Osteoblast (primary cell): Measurements from ENCODE around the gene BPIFB2. TPM values are rescaled to one million over a fixed set of nuclear protein-coding genes. Genes with fewer than 3 reads are reported as not detected.

Experiments used
- DNase-seq: peaks from one replicate; pipeline ENCODE4 v3.0.0; 2011; ENCODE audit warnings: low spot score, mixed read lengths; ENCODE audit not compliant: insufficient read length; ENCODE audit errors: missing footprints
- H2AFZ ChIP-seq: 2 replicates; pipeline ENCODE4 v1.6.0; 2011; ENCODE audit warnings: mild to moderate bottlenecking, low read length
- H3K27ac ChIP-seq: 2 replicates; pipeline ENCODE4 v1.5.1; 2011; ENCODE audit warnings: mild to moderate bottlenecking, low read depth, low read length, moderate library complexity
- H3K27me3 ChIP-seq: 2 replicates; pipeline ENCODE4 v1.6.0; 2012; ENCODE audit warnings: mild to moderate bottlenecking, control low read depth, inconsistent platforms, low read length, moderate library complexity; ENCODE audit not compliant: insufficient read depth
- H3K36me3 ChIP-seq: 2 replicates; pipeline ENCODE4 v1.5.1; 2011; ENCODE audit warnings: mild to moderate bottlenecking, low read length, control low read depth, moderate library complexity; ENCODE audit not compliant: insufficient read depth
- H3K4me1 ChIP-seq: 2 replicates; pipeline ENCODE4 v1.5.1; 2011; ENCODE audit warnings: mild to moderate bottlenecking, low read length, control low read depth, moderate library complexity; ENCODE audit not compliant: insufficient read depth
- H3K4me2 ChIP-seq: 2 replicates; pipeline ENCODE4 v1.6.0; 2011; ENCODE audit warnings: mild to moderate bottlenecking, low read length; ENCODE audit not compliant: insufficient read depth
- H3K4me3 ChIP-seq: fragments of 200-600 bp; sonication (generic); 3 replicates; pipeline ENCODE4 v1.5.1; 2012; ENCODE audit warnings: mild to moderate bottlenecking, low read length, inconsistent platforms; ENCODE audit not compliant: insufficient read depth
- H3K79me2 ChIP-seq: 2 replicates; pipeline ENCODE4 v1.6.0; 2012; ENCODE audit warnings: mild to moderate bottlenecking, low read length, control low read depth, inconsistent platforms; ENCODE audit not compliant: insufficient read depth
- H3K9me3 ChIP-seq: 2 replicates; pipeline ENCODE4 v1.5.1; 2011; ENCODE audit warnings: low read depth, low read length, control low read depth
- H4K20me1 ChIP-seq: 2 replicates; pipeline ENCODE4 v1.6.0; 2012; ENCODE audit warnings: mild to moderate bottlenecking, low read length, control low read depth; ENCODE audit not compliant: insufficient read depth
- total RNA-seq: library from RNA; depleted of rRNA; stranded (reverse); fragments of >200 nt; gene quantifications from 2 replicates; pipeline ENCODE4 v1.2.3, GENCODE V29; 2012
- TF ChIP-seq, protein P1 (sequence below): IDR thresholded peaks from 2 replicates; pipeline ENCODE4 v1.5.1; 2011; ENCODE audit warnings: mild to moderate bottlenecking, low read depth, low read length, moderate library complexity; ENCODE audit errors: extremely low read depth

Gene BPIFB2
- total RNA-seq, 1 donor: not detected

DNA sequence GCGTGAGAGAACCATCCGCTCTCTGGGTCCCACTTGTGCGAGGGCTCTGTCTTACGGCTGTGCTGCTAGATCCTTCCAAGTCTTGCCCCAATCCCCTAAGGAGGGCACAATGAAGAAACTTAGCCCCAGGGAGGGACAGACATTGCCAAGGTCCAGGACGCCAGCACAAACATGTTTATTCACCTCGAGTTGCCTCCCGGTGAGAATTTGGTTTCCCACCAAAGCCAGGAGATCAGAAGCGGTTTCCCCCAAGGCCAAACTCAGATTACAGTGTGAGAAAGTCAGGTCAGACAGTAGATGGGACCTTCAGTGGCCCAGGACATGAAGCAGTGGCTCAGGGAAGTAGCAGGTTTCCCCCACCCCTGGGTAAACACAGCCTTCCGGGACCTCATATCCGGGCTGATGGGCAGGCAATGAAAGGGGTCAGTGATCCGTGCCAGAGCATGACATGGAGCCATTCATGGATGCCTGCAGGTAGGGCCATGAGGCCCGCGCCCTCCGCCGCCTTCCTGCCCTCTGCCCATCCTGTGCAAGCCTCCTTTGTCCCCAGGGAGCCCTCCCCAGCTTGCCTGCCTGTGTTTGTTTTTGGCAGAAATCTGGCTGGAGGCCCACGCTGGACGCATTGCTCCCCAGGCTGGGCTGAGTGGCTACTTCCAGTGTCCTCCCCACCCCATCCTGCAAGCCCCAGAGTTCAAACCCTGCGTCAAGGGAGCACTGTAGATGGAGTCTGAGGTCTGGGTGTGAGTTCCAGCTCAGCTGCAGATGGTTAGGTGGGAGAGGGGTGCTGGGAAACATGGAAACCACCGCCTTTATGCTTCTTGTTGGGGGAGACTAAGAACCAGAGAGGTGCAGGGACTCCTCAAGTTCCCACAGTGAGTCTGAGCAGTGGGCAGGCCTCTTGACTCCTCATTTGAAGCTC lies 2.0 kb downstream of the BPIFB2 start:
- no peaks in the 10 kb centered on the region for H3K4me1 ChIP-seq
- no peaks in the 10 kb centered on the region for H3K79me2 ChIP-seq

DNA sequence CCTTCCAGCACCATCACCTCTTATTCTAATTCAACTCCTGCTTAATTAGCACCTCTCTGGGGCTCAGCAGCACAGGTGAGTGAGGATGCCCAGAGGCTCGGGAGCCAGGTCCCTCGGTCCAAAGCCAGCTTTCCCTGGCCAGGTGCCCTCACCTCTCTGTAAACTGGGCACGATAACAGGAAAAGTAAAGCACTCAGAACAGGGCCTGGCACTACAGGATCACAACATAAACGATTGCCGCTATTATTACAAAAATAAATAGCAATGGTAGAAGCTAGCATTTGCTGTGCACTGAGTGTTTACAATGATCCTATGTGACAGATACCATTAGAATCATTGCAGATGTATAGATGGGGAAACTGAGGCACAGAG lies 2.6 kb downstream of the BPIFB2 start:
- H3K4me1 ChIP-seq: no peaks in the 10 kb centered on the region
- H3K4me3 ChIP-seq: no peak overlapping the region
- H3K27me3 ChIP-seq: peaks cover 5% of the 10 kb centered on the region
- no peak overlapping the region for H3K4me2 ChIP-seq
- no peak overlapping the region for H2AFZ ChIP-seq
- no peaks in the 10 kb centered on the region for H3K9me3 ChIP-seq
- H3K79me2 ChIP-seq: no peaks in the 10 kb centered on the region
- peak; percentile 13 for DNase-seq
- H3K27ac ChIP-seq: no peak overlapping the region
- no peaks in the 10 kb centered on the region for H3K36me3 ChIP-seq
- TF ChIP-seq, protein P1, sequence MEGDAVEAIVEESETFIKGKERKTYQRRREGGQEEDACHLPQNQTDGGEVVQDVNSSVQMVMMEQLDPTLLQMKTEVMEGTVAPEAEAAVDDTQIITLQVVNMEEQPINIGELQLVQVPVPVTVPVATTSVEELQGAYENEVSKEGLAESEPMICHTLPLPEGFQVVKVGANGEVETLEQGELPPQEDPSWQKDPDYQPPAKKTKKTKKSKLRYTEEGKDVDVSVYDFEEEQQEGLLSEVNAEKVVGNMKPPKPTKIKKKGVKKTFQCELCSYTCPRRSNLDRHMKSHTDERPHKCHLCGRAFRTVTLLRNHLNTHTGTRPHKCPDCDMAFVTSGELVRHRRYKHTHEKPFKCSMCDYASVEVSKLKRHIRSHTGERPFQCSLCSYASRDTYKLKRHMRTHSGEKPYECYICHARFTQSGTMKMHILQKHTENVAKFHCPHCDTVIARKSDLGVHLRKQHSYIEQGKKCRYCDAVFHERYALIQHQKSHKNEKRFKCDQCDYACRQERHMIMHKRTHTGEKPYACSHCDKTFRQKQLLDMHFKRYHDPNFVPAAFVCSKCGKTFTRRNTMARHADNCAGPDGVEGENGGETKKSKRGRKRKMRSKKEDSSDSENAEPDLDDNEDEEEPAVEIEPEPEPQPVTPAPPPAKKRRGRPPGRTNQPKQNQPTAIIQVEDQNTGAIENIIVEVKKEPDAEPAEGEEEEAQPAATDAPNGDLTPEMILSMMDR: no peak
- no peaks in the 10 kb centered on the region for H4K20me1 ChIP-seq

More for the DNA sequence above, 2.0 kb downstream of the BPIFB2 start:
- TF ChIP-seq, protein P1: no peak
- H3K4me2 ChIP-seq: no peak overlapping the region
- H4K20me1 ChIP-seq: no peaks in the 10 kb centered on the region
- no peaks in the 10 kb centered on the region for H3K36me3 ChIP-seq
- no peaks in the 10 kb centered on the region for H3K9me3 ChIP-seq
- DNase-seq: peak; percentile 77
- peaks cover 5% of the 10 kb centered on the region for H3K27me3 ChIP-seq
- H2AFZ ChIP-seq: no peak overlapping the region
- no peak overlapping the region for H3K4me3 ChIP-seq
- no peak overlapping the region for H3K27ac ChIP-seq

GRCh38 chr20:33010674-33011449 lies 3.4 kb downstream of the BPIFB2 start:
- no peaks in the 10 kb centered on the region for H4K20me1 ChIP-seq
- DNase-seq: peak; percentile 56
- no peak overlapping the region for H3K4me3 ChIP-seq
- H3K27ac ChIP-seq: no peak overlapping the region
- H3K79me2 ChIP-seq: no peaks in the 10 kb centered on the region
- no peaks in the 10 kb centered on the region for H3K9me3 ChIP-seq
- H3K4me2 ChIP-seq: no peak overlapping the region
- no peaks in the 10 kb centered on the region for H3K4me1 ChIP-seq
- H3K36me3 ChIP-seq: no peaks in the 10 kb centered on the region
- H3K27me3 ChIP-seq: peaks cover 5% of the 10 kb centered on the region
- TF ChIP-seq, protein P1: no peak
- H2AFZ ChIP-seq: no peak overlapping the region
